Endothelial cell of umbilical vein (primary cell): ENCODE data around the gene C17orf50. TPM values are rescaled to one million over a fixed set of nuclear protein-coding genes. Genes with fewer than 3 reads are reported as not detected.

Experiments used
- BruUV-seq: library from RNA; stranded (reverse); fragments of 400-500 nt; replicated peaks from 2 replicates; lab custom pipeline; 2021; lab: Mats Ljungman, UMichigan
- CTCF ChIA-PET: fragments of 300-600, 350-600 bp; sonication (Branson Sonifier 250); formaldehyde crosslinking; loops from one replicate; lab custom pipeline; 2021; ENCODE audit warnings: antibody characterized with exemption, inconsistent platforms; lab: Charles Lee
- POLR2A ChIA-PET: fragments of 300-600, 350-600 bp; sonication (Branson Sonifier 250); formaldehyde crosslinking; loops from one replicate; lab custom pipeline; 2021; ENCODE audit warnings: antibody characterized with exemption, inconsistent platforms; lab: Charles Lee
- DNase-seq: peaks from one replicate; pipeline ENCODE4 v3.0.0-alpha.2; 2011; ENCODE audit warnings: low read depth, low spot score
- FAIRE-seq: peaks from 2 replicates; lab custom pipeline; 2011; peaks lifted over from hg19 to GRCh38; lab: Jason Lieb, UNC
- H2AFZ ChIP-seq: 2 replicates; pipeline ENCODE4 v1.6.0; 2012; ENCODE audit warnings: low read depth, low read length, control low read depth, inconsistent platforms
- H3K27ac ChIP-seq: 2 replicates; pipeline ENCODE4 v1.5.1; 2011; ENCODE audit warnings: low read depth, mild to moderate bottlenecking, control low read depth, low read length, moderate library complexity; ENCODE audit not compliant: insufficient read depth
- H3K27me3 ChIP-seq, 2 experiments: 2 replicates each; pipeline versions ENCODE4 v1.6.0 to v1.6.1; 2011; ENCODE audit warnings: low read length in 2 of 2, mixed read lengths in 1 of 2; ENCODE audit not compliant: control insufficient read depth in 2 of 2, insufficient read depth in 2 of 2
- H3K36me3 ChIP-seq, 2 experiments: 2 replicates in 1 of 2; 3 replicates in 1 of 2; pipeline ENCODE4 v1.5.1; 2011; ENCODE audit warnings: low read length in 2 of 2, mild to moderate bottlenecking in 1 of 2, moderate library complexity in 1 of 2; ENCODE audit not compliant: control insufficient read depth in 2 of 2, insufficient read depth in 2 of 2; ENCODE audit errors: extremely low read depth in 1 of 2
- H3K4me1 ChIP-seq: 3 replicates; pipeline ENCODE4 v1.5.1; 2011; ENCODE audit warnings: mild to moderate bottlenecking, low read length; ENCODE audit not compliant: control insufficient read depth, insufficient read depth; ENCODE audit errors: extremely low read depth
- H3K4me2 ChIP-seq: 2 replicates; pipeline ENCODE4 v1.6.1; 2011; ENCODE audit warnings: low read length, control low read depth, mixed read lengths; ENCODE audit not compliant: insufficient read depth
- H3K4me3 ChIP-seq, 3 experiments: fragments of 200-600 bp in 1 of 3; sonication (generic), shearing (Covaris generic) in 1 of 3; replicated peaks in 1 of 3; 2 replicates each; pipeline ENCODE4 v1.5.1; 2011 to 2016; ENCODE audit warnings: control low read depth in 3 of 3, low read length in 3 of 3, mild to moderate bottlenecking in 2 of 3, inconsistent platforms in 1 of 3, low read depth in 1 of 3, moderate library complexity in 1 of 3; ENCODE audit not compliant: insufficient read depth in 1 of 3
- H3K79me2 ChIP-seq: 2 replicates; pipeline ENCODE4 v1.6.0; 2012; ENCODE audit warnings: low read length, inconsistent platforms; ENCODE audit not compliant: control insufficient read depth, insufficient read depth
- H3K9ac ChIP-seq: replicated peaks from 2 replicates; pipeline ENCODE3; 2011; ENCODE audit warnings: low read length, control low read depth; ENCODE audit not compliant: insufficient read depth; ENCODE audit errors: extremely low read depth
- H3K9me1 ChIP-seq: replicated peaks from 3 replicates; pipeline ENCODE4 v1.6.0; 2011; ENCODE audit warnings: mild to moderate bottlenecking, low read length; ENCODE audit not compliant: control insufficient read depth, insufficient read depth; ENCODE audit errors: extremely low read depth
- H3K9me3 ChIP-seq: replicated peaks from 2 replicates; pipeline ENCODE4 v1.5.1; 2012; ENCODE audit warnings: low read length, inconsistent platforms; ENCODE audit not compliant: control insufficient read depth, insufficient read depth
- H4K20me1 ChIP-seq: replicated peaks from 2 replicates; pipeline ENCODE3; 2011; ENCODE audit warnings: mild to moderate bottlenecking, low read length; ENCODE audit not compliant: control insufficient read depth, insufficient read depth; ENCODE audit errors: extremely low read depth
- EZH2 ChIP-seq: IDR thresholded peaks from 2 replicates; pipeline ENCODE4 v1.6.1; 2012; ENCODE audit warnings: borderline replicate concordance, low read depth, mild to moderate bottlenecking, moderate library complexity, low read length, inconsistent platforms; ENCODE audit not compliant: severe bottlenecking
- FOS ChIP-seq: IDR thresholded peaks from 2 replicates; pipeline ENCODE4 v1.6.1; 2011; ENCODE audit warnings: mild to moderate bottlenecking, low read length, moderate library complexity, borderline replicate concordance; ENCODE audit not compliant: insufficient read depth
- GATA2 ChIP-seq: IDR thresholded peaks from 2 replicates; pipeline ENCODE4 v1.7.0; 2011; ENCODE audit warnings: low read depth, mild to moderate bottlenecking, moderate library complexity, mixed read lengths, low read length; ENCODE audit not compliant: insufficient read length, insufficient read depth
- JUN ChIP-seq: IDR thresholded peaks from 2 replicates; pipeline ENCODE4 v1.6.1; 2011; ENCODE audit warnings: borderline replicate concordance, low read depth; ENCODE audit not compliant: insufficient read length, insufficient read depth
- MAX ChIP-seq: IDR thresholded peaks from 2 replicates; pipeline ENCODE4 v1.6.1; 2011; ENCODE audit not compliant: insufficient read depth, insufficient read length
- MYC ChIP-seq: IDR thresholded peaks from one replicate; pipeline ENCODE4 v1.6.1; 2011; ENCODE audit warnings: mild to moderate bottlenecking, low read depth, low read length
- POLR2A ChIP-seq: IDR thresholded peaks from 2 replicates; pipeline ENCODE4 v1.6.1; 2012; ENCODE audit warnings: low read depth, mild to moderate bottlenecking, control low read depth, low read length
- POLR2AphosphoS5 ChIP-seq: IDR thresholded peaks from 2 replicates; pipeline ENCODE4 v1.6.1; 2012; ENCODE audit warnings: low read depth, mild to moderate bottlenecking, control low read depth, low read length, moderate library complexity; ENCODE audit not compliant: insufficient read depth
- dilution Hi-C: fragments of 300-500 bp; cut with MboI; formaldehyde crosslinking; loops from one replicate; pipeline ENCODE4 v1.15.0; 2019; ENCODE audit warnings: low sequenced_read_pairs; ENCODE audit not compliant: extremely low pct_ligation_motif_present
- intact Hi-C: fragments of 100-400 bp; cut with micrococcal nuclease; formaldehyde crosslinking; loops from one replicate; pipeline ENCODE4 v1.10.0; 2022
- polyA plus RNA-seq, 4 experiments: library from polyadenylated mRNA; depleted of rRNA in 3 of 4; stranded (reverse) in 3 of 4; unstranded in 1 of 4; fragments of >200 nt; gene quantifications; 2 replicates each; pipeline versions ENCODE4 v1.2.1 to v1.2.3, GENCODE V29; 2011 to 2012; ENCODE audit warnings: missing spikeins in 1 of 4
- total RNA-seq: library from RNA; stranded (reverse); gene quantifications from 2 replicates; pipeline ENCODE4 v1.2.3, GENCODE V29; 2021
- TF ChIP-seq, protein P1 (sequence below), 2 donors: IDR thresholded peaks; 1 replicate in 1 of 2; 2 replicates in 1 of 2; pipeline ENCODE4 v1.5.1; 2011; ENCODE audit warnings: low read length in 2 of 2, mild to moderate bottlenecking in 2 of 2, moderate library complexity in 2 of 2, control low read depth in 1 of 2, inconsistent platforms in 1 of 2, low read depth in 1 of 2; ENCODE audit not compliant: insufficient read depth in 1 of 2; ENCODE audit errors: extremely low read depth in 1 of 2

C17orf50 gene
- total and polyA plus RNA-seq, 2 donors (not counting 3 experiments of a cell fraction or from before 2014, with no cell fraction given) = 0.15 TPM; not detected in 1

GRCh38 chr17:35735036-35735805 lies 25.5 kb upstream of the C17orf50 start:
- H3K4me1 ChIP-seq = peaks cover 4% of the 10 kb centered on the region
- POLR2A ChIA-PET = no interaction called here
- no peak overlapping the region for H3K27ac ChIP-seq
- H3K27me3 ChIP-seq = peaks cover 19 to 24% of the 10 kb centered on the region in 2 experiments
- no peak overlapping the region for H3K9ac ChIP-seq
- H3K9me1 ChIP-seq = no peaks in the 10 kb centered on the region
- H3K36me3 ChIP-seq = no peaks in the 10 kb centered on the region
- TF ChIP-seq EZH2 (no peak), FOS (no peak), GATA2 (no peak), POLR2A (no peak), MYC (no peak), MAX (no peak), JUN (no peak), POLR2AphosphoS5 (no peak)
- TF ChIP-seq, protein P1, sequence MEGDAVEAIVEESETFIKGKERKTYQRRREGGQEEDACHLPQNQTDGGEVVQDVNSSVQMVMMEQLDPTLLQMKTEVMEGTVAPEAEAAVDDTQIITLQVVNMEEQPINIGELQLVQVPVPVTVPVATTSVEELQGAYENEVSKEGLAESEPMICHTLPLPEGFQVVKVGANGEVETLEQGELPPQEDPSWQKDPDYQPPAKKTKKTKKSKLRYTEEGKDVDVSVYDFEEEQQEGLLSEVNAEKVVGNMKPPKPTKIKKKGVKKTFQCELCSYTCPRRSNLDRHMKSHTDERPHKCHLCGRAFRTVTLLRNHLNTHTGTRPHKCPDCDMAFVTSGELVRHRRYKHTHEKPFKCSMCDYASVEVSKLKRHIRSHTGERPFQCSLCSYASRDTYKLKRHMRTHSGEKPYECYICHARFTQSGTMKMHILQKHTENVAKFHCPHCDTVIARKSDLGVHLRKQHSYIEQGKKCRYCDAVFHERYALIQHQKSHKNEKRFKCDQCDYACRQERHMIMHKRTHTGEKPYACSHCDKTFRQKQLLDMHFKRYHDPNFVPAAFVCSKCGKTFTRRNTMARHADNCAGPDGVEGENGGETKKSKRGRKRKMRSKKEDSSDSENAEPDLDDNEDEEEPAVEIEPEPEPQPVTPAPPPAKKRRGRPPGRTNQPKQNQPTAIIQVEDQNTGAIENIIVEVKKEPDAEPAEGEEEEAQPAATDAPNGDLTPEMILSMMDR (IDR thresholded peaks at IDR 0.05; ENCODE audit: extremely low read depth in 1 of 2, insufficient read depth in 1 of 2, low read depth in 1 of 2, low read length in 2 of 2) = no peak
- H2AFZ ChIP-seq = no peak overlapping the region
- H3K79me2 ChIP-seq = no peaks in the 10 kb centered on the region
- dilution Hi-C loops = loop anchor here (25.0 kb wide), 1 partner anchor 123 kb away; no protein-coding TSS in a partner anchor
- no peak for FAIRE-seq
- intact Hi-C loops = no loop called here
- H4K20me1 ChIP-seq = no peaks in the 10 kb centered on the region
- H3K4me3 ChIP-seq = no peak overlapping the region
- CTCF ChIA-PET = interaction anchor here (1.4 to 1.6 kb wide), 2 partner anchors 12 to 13 kb away, joined by 4 read pairs; no protein-coding TSS in a partner anchor
- no peak for DNase-seq
- H3K9me3 ChIP-seq = no peaks in the 10 kb centered on the region
- no TSS peak for BruUV-seq
- no peak overlapping the region for H3K4me2 ChIP-seq
